OCI-LY1 (cell line): ENCODE measurements around the gene SCART1.
"Not testable (repeated sequence)": the region's sequence is repeated elsewhere in the genome, so short reads cannot be mapped to it uniquely, and the experiment has no call there.

ENCODE experiments used
- EZH2 ChIP-seq: fragments of 200-600 bp; sonication (generic), shearing (Covaris generic); IDR thresholded peaks from 2 replicates; pipeline ENCODE4 v1.8.0; 2017; ENCODE audit warnings: borderline replicate concordance, mixed run types, mild to moderate bottlenecking, antibody characterized with exemption, low read length, moderate library complexity, mixed read lengths
- TF ChIP-seq, protein P1 (sequence below): fragments of 200-600 bp; sonication (generic), shearing (Covaris generic); IDR thresholded peaks from 2 replicates; pipeline ENCODE4 v1.5.1; 2017; ENCODE audit warnings: mild to moderate bottlenecking, antibody characterized with exemption, low read length, moderate library complexity, mixed read lengths

DNA sequence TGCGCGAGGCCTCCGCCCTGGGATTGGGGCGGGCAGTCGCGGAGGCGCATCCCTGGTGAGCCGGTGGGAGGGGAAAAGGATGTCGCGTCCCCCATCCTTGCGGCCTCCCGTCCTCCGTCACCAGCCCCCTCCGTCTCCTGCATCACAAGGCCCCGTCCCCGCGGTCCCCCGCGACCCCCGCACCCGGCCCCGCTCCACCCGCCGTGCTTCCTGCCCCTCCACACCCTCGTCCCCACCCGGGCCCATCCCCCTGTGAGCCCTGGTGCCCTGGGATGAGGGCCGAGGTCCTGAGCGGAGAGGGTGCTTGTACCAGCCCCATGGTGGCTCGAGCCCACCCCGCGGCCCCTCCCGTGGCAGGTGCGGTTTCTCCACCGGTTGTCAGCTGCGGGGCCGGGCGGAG, 29.1 kb upstream of the SCART1 start, which contains the start of gene SPRN:
- TF ChIP-seq, protein P1, sequence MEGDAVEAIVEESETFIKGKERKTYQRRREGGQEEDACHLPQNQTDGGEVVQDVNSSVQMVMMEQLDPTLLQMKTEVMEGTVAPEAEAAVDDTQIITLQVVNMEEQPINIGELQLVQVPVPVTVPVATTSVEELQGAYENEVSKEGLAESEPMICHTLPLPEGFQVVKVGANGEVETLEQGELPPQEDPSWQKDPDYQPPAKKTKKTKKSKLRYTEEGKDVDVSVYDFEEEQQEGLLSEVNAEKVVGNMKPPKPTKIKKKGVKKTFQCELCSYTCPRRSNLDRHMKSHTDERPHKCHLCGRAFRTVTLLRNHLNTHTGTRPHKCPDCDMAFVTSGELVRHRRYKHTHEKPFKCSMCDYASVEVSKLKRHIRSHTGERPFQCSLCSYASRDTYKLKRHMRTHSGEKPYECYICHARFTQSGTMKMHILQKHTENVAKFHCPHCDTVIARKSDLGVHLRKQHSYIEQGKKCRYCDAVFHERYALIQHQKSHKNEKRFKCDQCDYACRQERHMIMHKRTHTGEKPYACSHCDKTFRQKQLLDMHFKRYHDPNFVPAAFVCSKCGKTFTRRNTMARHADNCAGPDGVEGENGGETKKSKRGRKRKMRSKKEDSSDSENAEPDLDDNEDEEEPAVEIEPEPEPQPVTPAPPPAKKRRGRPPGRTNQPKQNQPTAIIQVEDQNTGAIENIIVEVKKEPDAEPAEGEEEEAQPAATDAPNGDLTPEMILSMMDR = not testable (repeated sequence)
- TF ChIP-seq EZH2 = not testable (repeated sequence)
